Neuronal stem cell (in vitro differentiated cells): ENCODE measurements around the gene PIP5K1C.

Source experiments
- DNase-seq: peaks from one replicate; pipeline ENCODE4 v3.0.0-alpha.2; 2013; ENCODE audit warnings: low spot score
- H2AFZ ChIP-seq: one replicate; pipeline ENCODE4 v1.6.1; 2013; ENCODE audit warnings: mild to moderate bottlenecking, low read length, inconsistent platforms
- H2AK5ac ChIP-seq: 2 replicates; pipeline ENCODE4 v1.6.1; 2013; ENCODE audit warnings: low read depth, mild to moderate bottlenecking, inconsistent platforms, low read length, moderate library complexity, mixed read lengths
- H2BK120ac ChIP-seq: 2 replicates; pipeline ENCODE4 v1.6.1; 2013; ENCODE audit warnings: low read depth, mild to moderate bottlenecking, inconsistent platforms, low read length, moderate library complexity, mixed read lengths
- H2BK12ac ChIP-seq: one replicate; pipeline ENCODE4 v1.6.1; 2013; ENCODE audit warnings: low read length, inconsistent platforms
- H2BK15ac ChIP-seq: 2 replicates; pipeline ENCODE4 v1.6.1; 2013; ENCODE audit warnings: mild to moderate bottlenecking, low read length, inconsistent platforms, mixed read lengths
- H2BK5ac ChIP-seq: one replicate; pipeline ENCODE4 v1.6.1; 2013; ENCODE audit warnings: inconsistent platforms, mild to moderate bottlenecking, low read length, moderate library complexity
- H3K14ac ChIP-seq: one replicate; pipeline ENCODE4 v1.6.1; 2013; ENCODE audit warnings: low read length, inconsistent platforms
- H3K18ac ChIP-seq: 2 replicates; pipeline ENCODE4 v1.6.1; 2013; ENCODE audit warnings: low read length, inconsistent platforms
- H3K23ac ChIP-seq: 2 replicates; pipeline ENCODE4 v1.6.1; 2013; ENCODE audit warnings: low read depth, mild to moderate bottlenecking, mixed read lengths, low read length, inconsistent platforms; ENCODE audit not compliant: poor library complexity
- H3K27ac ChIP-seq: replicated peaks from 3 replicates; pipeline ENCODE4 v1.5.1; 2013; ENCODE audit warnings: low read length, inconsistent platforms
- H3K27me3 ChIP-seq, 3 experiments: 2 replicates each; pipeline ENCODE4 v1.6.1; 2013; ENCODE audit warnings: low read length in 3 of 3, mild to moderate bottlenecking in 2 of 3, inconsistent platforms in 1 of 3, low read depth in 1 of 3, mixed read lengths in 1 of 3, moderate library complexity in 1 of 3; ENCODE audit not compliant: control insufficient read depth in 3 of 3, insufficient read depth in 3 of 3
- H3K36me3 ChIP-seq, 2 donors: replicated peaks in 1 of 2; 2 replicates each; pipeline ENCODE4 v1.6.1; 2013; ENCODE audit warnings: low read length in 2 of 2; ENCODE audit not compliant: control insufficient read depth in 2 of 2, insufficient read depth in 2 of 2
- H3K4ac ChIP-seq: 2 replicates; pipeline ENCODE4 v1.6.1; 2013; ENCODE audit warnings: inconsistent platforms, mild to moderate bottlenecking, low read length, moderate library complexity
- H3K4me1 ChIP-seq, 2 donors: 1 replicate in 1 of 2; 2 replicates in 1 of 2; pipeline ENCODE4 v1.6.1; 2013; ENCODE audit warnings: low read length in 2 of 2, low read depth in 1 of 2; ENCODE audit not compliant: control insufficient read depth in 2 of 2, insufficient read depth in 1 of 2
- H3K4me2 ChIP-seq: one replicate; pipeline ENCODE4 v1.6.1; 2013; ENCODE audit warnings: mild to moderate bottlenecking, low read length, inconsistent platforms; ENCODE audit not compliant: insufficient read depth, poor library complexity, severe bottlenecking
- H3K4me3 ChIP-seq, 2 donors: 2 replicates each; pipeline ENCODE4 v1.5.1; 2013; ENCODE audit warnings: low read length in 2 of 2, mild to moderate bottlenecking in 2 of 2, inconsistent platforms in 1 of 2, moderate library complexity in 1 of 2
- H3K79me1 ChIP-seq: one replicate; pipeline ENCODE4 v1.6.1; 2013; ENCODE audit warnings: low read depth, mild to moderate bottlenecking, inconsistent platforms, low read length, moderate library complexity
- H3K9ac ChIP-seq: one replicate; pipeline ENCODE4 v1.6.1; 2013; ENCODE audit warnings: mild to moderate bottlenecking, low read depth, low read length, inconsistent platforms; ENCODE audit not compliant: poor library complexity
- H3K9me3 ChIP-seq, 2 donors: replicated peaks in 1 of 2; 2 replicates each; pipeline versions ENCODE3 to v1.6.1; 2013; ENCODE audit warnings: low read length in 2 of 2, mild to moderate bottlenecking in 2 of 2, inconsistent platforms in 1 of 2, low read depth in 1 of 2, mixed read lengths in 1 of 2, moderate library complexity in 1 of 2; ENCODE audit not compliant: control insufficient read depth in 2 of 2, insufficient read depth in 1 of 2
- H4K8ac ChIP-seq: one replicate; pipeline ENCODE4 v1.6.1; 2013; ENCODE audit warnings: low read depth, mild to moderate bottlenecking, inconsistent platforms, low read length, moderate library complexity
- H4K91ac ChIP-seq: one replicate; pipeline ENCODE4 v1.6.1; 2013; ENCODE audit warnings: low read length, low read depth, mild to moderate bottlenecking, inconsistent platforms; ENCODE audit not compliant: poor library complexity
- WGBS, 2 donors: extraction: QIAGEN DNeasy Blood & Tissue Kit; methylation state at CpG; one replicate each; pipeline ENCODE4 v1.1.7; 2013; ENCODE audit warnings: missing lambda C conversion rate in 2 of 2, mixed read lengths in 1 of 2; ENCODE audit not compliant: insufficient read length in 2 of 2, insufficient replicate concordance in 1 of 2; ENCODE audit errors: extremely low coverage in 2 of 2; 5-methylcytosine and 5-hydroxymethylcytosine counted together

The PIP5K1C gene

GRCh38 chr19:3617463-3617862, 82.8 kb downstream of the PIP5K1C start:
- Histone ChIP-seq H3K4me2 (no peak overlapping the region), H3K18ac (no peak overlapping the region), H4K8ac (no peak overlapping the region), H2BK12ac (no peak overlapping the region), H3K4ac (no peak overlapping the region), H3K27ac (no peak overlapping the region), H3K9me3 (no peaks in the 10 kb centered on the region), H3K36me3 (peaks cover 6 to 45% of the 10 kb centered on the region in 2 donors), H3K14ac (no peak overlapping the region), H2BK120ac (no peak overlapping the region), H3K9ac (no peak overlapping the region), H3K4me1 (no peaks in the 10 kb centered on the region), H2AK5ac (peak overlapping the region; percentile 70), H2BK5ac (no peak overlapping the region), H2AFZ (no peak overlapping the region), H3K27me3 (no peaks in the 10 kb centered on the region), H2BK15ac (no peak overlapping the region), H4K91ac (no peak overlapping the region), H3K79me1 (peaks cover 10% of the 10 kb centered on the region), H3K23ac (peak overlapping the region; percentile 73), H3K4me3 (no peak overlapping the region)
- no CpG with 5 or more reads among the region's 19 CpGs for WGBS, 2 donors
- DNase-seq = no peak

- Histone ChIP-seq H3K9me3 (no peaks in the 10 kb centered on the region), H2AK5ac (no peak overlapping the region), H2BK12ac (no peak overlapping the region), H4K91ac (no peak overlapping the region), H2BK15ac (no peak overlapping the region), H3K36me3 (peaks cover 10 to 52% of the 10 kb centered on the region in 2 donors), H4K8ac (no peak overlapping the region), H3K79me1 (peaks cover 7% of the 10 kb centered on the region), H3K4me3 (no peak overlapping the region), H3K27me3 (no peaks in the 10 kb centered on the region), H3K23ac (peak overlapping the region; percentile 52), H2BK120ac (no peak overlapping the region), H2AFZ (no peak overlapping the region), H3K4me2 (no peak overlapping the region), H3K4ac (no peak overlapping the region), H3K27ac (no peak overlapping the region), H2BK5ac (peak overlapping the region; percentile 66), H3K18ac (no peak overlapping the region), H3K4me1 (no peaks in the 10 kb centered on the region), H3K9ac (no peak overlapping the region), H3K14ac (peak overlapping the region; percentile 56)
- WGBS, 2 donors = no CpG with 5 or more reads among the region's 26 CpGs
- DNase-seq = no peak
These were observed 84.6 kb downstream of the PIP5K1C start for GRCh38 chr19:3615524-3616135.

- Histone ChIP-seq H2BK12ac (no peak overlapping the region), H3K36me3 (peaks cover 13 to 57% of the 10 kb centered on the region in 2 donors), H2BK120ac (no peak overlapping the region), H3K14ac (peak overlapping the region; percentile 56), H3K79me1 (peaks cover 7% of the 10 kb centered on the region), H3K18ac (no peak overlapping the region), H3K4me3 (no peak overlapping the region), H2AFZ (no peak overlapping the region), H3K4ac (no peak overlapping the region), H2AK5ac (no peak overlapping the region), H2BK15ac (no peak overlapping the region), H3K27me3 (no peaks in the 10 kb centered on the region), H3K23ac (peak overlapping the region; percentile 52), H3K9me3 (no peaks in the 10 kb centered on the region), H3K4me2 (no peak overlapping the region), H3K4me1 (no peaks in the 10 kb centered on the region), H3K9ac (peak overlapping the region; percentile 44), H3K27ac (no peak overlapping the region), H4K91ac (no peak overlapping the region), H4K8ac (no peak overlapping the region), H2BK5ac (peak overlapping the region; percentile 66)
- no peak for DNase-seq
- no CpG with 5 or more reads among the region's 18 CpGs for WGBS, 2 donors
These were observed 85.3 kb downstream of the PIP5K1C start for GRCh38 chr19:3614858-3615505.

GRCh38 chr19:3613818-3614661, 86.2 kb downstream of the PIP5K1C start:
- Histone ChIP-seq H2AFZ (no peak overlapping the region), H3K4ac (no peak overlapping the region), H3K27ac (no peak overlapping the region), H2BK12ac (peak overlapping the region; percentile 31), H3K79me1 (peaks cover 3% of the 10 kb centered on the region), H2BK5ac (no peak overlapping the region), H3K4me1 (no peaks in the 10 kb centered on the region), H3K36me3 (peaks cover 13 to 50% of the 10 kb centered on the region in 2 donors), H3K23ac (peak overlapping the region; percentile 65), H4K91ac (no peak overlapping the region), H3K18ac (no peak overlapping the region), H3K27me3 (no peaks in the 10 kb centered on the region), H2AK5ac (no peak overlapping the region), H4K8ac (no peak overlapping the region), H2BK120ac (no peak overlapping the region), H3K9ac (peak overlapping the region; percentile 30), H3K9me3 (no peaks in the 10 kb centered on the region), H3K4me3 (no peak overlapping the region), H2BK15ac (no peak overlapping the region), H3K4me2 (no peak overlapping the region), H3K14ac (peak overlapping the region; percentile 56)
- no peak for DNase-seq
- no CpG with 5 or more reads among the region's 39 CpGs for WGBS, 2 donors
